Fibroblast of gingiva (primary cell): ENCODE measurements around the gene GYS2.
"Not testable (repeated sequence)": the region's sequence is repeated elsewhere in the genome, so short reads cannot be mapped to it uniquely, and the experiment has no call there.

Source experiments
- DNase-seq: peaks from one replicate; pipeline ENCODE4 v3.0.0-alpha.2; 2011; ENCODE audit warnings: low read depth

The GYS2 gene

GRCh38 chr12:21604245-21605101, at the start of gene GYS2:
GYS2 (minus strand) TSS chr12:21604847; CDS start chr12:21604592, 255 bp downstream.
- DNase-seq: no peak

GRCh38 chr12:21651821-21652220, 47.2 kb upstream of the GYS2 start:
- no peak for DNase-seq

GRCh38 chr12:21650997-21651396, 46.4 kb upstream of the GYS2 start:
- no peak for DNase-seq

GRCh38 chr12:21649034-21649433, 44.4 kb upstream of the GYS2 start:
- no peak for DNase-seq

GRCh38 chr12:21648378-21648777, 43.7 kb upstream of the GYS2 start:
- DNase-seq: no peak

GRCh38 chr12:21647179-21647578, 42.5 kb upstream of the GYS2 start:
- no peak for DNase-seq

- not testable (repeated sequence) for DNase-seq
Observed at GRCh38 chr12:21645041-21645500, 40.4 kb upstream of the GYS2 start.

- DNase-seq: peak; percentile 6
Observed at GRCh38 chr12:21644516-21644915, 39.9 kb upstream of the GYS2 start.

- DNase-seq: no peak
Observed at GRCh38 chr12:21643758-21644157, 39.1 kb upstream of the GYS2 start.

GRCh38 chr12:21642707-21643389, 38.2 kb upstream of the GYS2 start:
- DNase-seq: no peak

GRCh38 chr12:21638054-21638891, 33.6 kb upstream of the GYS2 start:
- DNase-seq: peak; percentile 19

GRCh38 chr12:21634245-21634644, 29.6 kb upstream of the GYS2 start:
- no peak for DNase-seq

GRCh38 chr12:21631367-21631766, 26.7 kb upstream of the GYS2 start:
- no peak for DNase-seq

GRCh38 chr12:21627924-21628323, 23.3 kb upstream of the GYS2 start:
- DNase-seq: no peak

- DNase-seq: no peak
Observed at GRCh38 chr12:21618566-21618965, 13.9 kb upstream of the GYS2 start.

GRCh38 chr12:21617030-21617429, 12.4 kb upstream of the GYS2 start:
- no peak for DNase-seq

- no peak for DNase-seq
Observed at GRCh38 chr12:21615431-21615830, 10.8 kb upstream of the GYS2 start.

GRCh38 chr12:21614506-21614905, 9.9 kb upstream of the GYS2 start:
- no peak for DNase-seq

- peak; percentile 43 for DNase-seq
Observed at GRCh38 chr12:21613931-21614330, 9.3 kb upstream of the GYS2 start.

- no peak for DNase-seq
Observed at GRCh38 chr12:21608196-21608595, 3.5 kb upstream of the GYS2 start.

- DNase-seq: peak; percentile 45
Observed at GRCh38 chr12:21607701-21608100, 3.1 kb upstream of the GYS2 start.

GRCh38 chr12:21606175-21606574, 1.5 kb upstream of the GYS2 start:
- no peak for DNase-seq
